Peyer's patch (tissue), 4 donors: ENCODE measurements around the gene AK5.

ENCODE experiments used
- POLR2A ChIP-seq, 2 donors: fragments of 450-650 bp; IDR thresholded peaks; one replicate each; pipeline ENCODE4 v1.5.1; 2017; ENCODE audit warnings: antibody characterized with exemption in 2 of 2, mild to moderate bottlenecking in 2 of 2, moderate library complexity in 2 of 2
- TF ChIP-seq, protein P1 (sequence below), 6 experiments: fragments of 450-650 bp in 4 of 6; fragments of 200-600 bp in 2 of 6; sonication (generic) in 1 of 6; IDR thresholded peaks; one replicate each; pipeline ENCODE4 v1.5.1; 2017 to 2019; ENCODE audit warnings: antibody characterized with exemption in 6 of 6, mild to moderate bottlenecking in 3 of 6, moderate library complexity in 1 of 6

DNA sequence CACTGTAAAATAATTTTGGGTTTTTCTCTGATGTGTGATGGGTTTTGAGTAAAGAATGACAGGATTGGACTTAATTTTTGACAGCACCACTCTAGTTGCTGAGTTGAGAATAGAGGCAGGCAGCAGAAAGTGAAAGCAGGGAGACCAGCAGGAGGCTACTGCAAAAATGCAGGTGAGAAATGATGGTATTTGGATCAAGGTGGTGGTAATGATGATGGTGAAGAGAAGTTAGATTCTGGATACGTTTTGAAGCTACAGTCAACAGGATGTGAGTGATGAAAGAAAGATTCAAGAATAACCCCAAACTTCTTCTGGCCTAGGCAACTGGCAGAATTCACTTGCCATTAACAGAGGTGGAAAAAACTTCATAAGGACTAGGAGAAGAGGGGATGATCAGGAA lies 14.8 kb upstream of the AK5 start:
- TF ChIP-seq POLR2A (IDR thresholded peaks at IDR 0.05) = no peak
- TF ChIP-seq, protein P1, sequence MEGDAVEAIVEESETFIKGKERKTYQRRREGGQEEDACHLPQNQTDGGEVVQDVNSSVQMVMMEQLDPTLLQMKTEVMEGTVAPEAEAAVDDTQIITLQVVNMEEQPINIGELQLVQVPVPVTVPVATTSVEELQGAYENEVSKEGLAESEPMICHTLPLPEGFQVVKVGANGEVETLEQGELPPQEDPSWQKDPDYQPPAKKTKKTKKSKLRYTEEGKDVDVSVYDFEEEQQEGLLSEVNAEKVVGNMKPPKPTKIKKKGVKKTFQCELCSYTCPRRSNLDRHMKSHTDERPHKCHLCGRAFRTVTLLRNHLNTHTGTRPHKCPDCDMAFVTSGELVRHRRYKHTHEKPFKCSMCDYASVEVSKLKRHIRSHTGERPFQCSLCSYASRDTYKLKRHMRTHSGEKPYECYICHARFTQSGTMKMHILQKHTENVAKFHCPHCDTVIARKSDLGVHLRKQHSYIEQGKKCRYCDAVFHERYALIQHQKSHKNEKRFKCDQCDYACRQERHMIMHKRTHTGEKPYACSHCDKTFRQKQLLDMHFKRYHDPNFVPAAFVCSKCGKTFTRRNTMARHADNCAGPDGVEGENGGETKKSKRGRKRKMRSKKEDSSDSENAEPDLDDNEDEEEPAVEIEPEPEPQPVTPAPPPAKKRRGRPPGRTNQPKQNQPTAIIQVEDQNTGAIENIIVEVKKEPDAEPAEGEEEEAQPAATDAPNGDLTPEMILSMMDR (IDR thresholded peaks at IDR 0.05) = no peak
